Peyer's patch (tissue), 4 donors: ENCODE measurements around the gene OBSL1.

Experiments used
- CTCF ChIP-seq, 6 experiments: fragments of 450-650 bp in 4 of 6; fragments of 200-600 bp in 2 of 6; sonication (generic) in 1 of 6; IDR thresholded peaks; one replicate each; pipeline ENCODE4 v1.5.1; 2017 to 2019; ENCODE audit warnings: antibody characterized with exemption in 6 of 6, mild to moderate bottlenecking in 3 of 6, moderate library complexity in 1 of 6
- POLR2A ChIP-seq, 2 donors: fragments of 450-650 bp; IDR thresholded peaks; one replicate each; pipeline ENCODE4 v1.5.1; 2017; ENCODE audit warnings: antibody characterized with exemption in 2 of 2, mild to moderate bottlenecking in 2 of 2, moderate library complexity in 2 of 2

- TF ChIP-seq POLR2A (IDR thresholded peaks at IDR 0.05) (no peak), CTCF (IDR thresholded peaks at IDR 0.05) (no peak)
These were observed 39.5 kb downstream of the OBSL1 start for GRCh38 chr2:219531639-219532377.
